HG03439 (cell line): ENCODE results near the gene PLCL1.

ENCODE experiments used
- ATAC-seq: cut with Tn5 transposase; IDR thresholded peaks from one replicate; pipeline ENCODE4 v1.9.1; 2021; ENCODE audit warnings: mild to moderate bottlenecking, moderate library complexity; ENCODE audit not compliant: unreplicated experiment

PLCL1 gene

DNA sequence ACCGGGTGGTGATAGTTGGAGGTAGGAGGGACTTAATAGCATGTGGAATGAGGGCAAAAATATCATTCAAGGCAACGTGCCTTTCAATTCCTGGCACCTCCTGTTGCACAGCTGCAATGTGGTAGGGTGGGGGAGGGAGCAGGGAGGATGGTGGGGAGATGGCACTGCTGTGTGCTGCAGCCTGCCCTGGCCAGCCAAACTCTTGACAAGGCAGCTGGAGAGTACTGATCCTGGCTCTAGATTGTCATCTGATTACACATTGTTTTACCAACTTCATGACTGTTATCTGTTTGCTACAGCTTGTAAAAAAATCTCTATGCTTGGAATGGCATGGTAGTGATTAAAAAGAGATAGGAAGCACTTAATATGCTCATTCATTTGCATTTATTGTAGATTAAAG is 47.7 kb downstream of the PLCL1 start:
- ATAC-seq = no peak

DNA sequence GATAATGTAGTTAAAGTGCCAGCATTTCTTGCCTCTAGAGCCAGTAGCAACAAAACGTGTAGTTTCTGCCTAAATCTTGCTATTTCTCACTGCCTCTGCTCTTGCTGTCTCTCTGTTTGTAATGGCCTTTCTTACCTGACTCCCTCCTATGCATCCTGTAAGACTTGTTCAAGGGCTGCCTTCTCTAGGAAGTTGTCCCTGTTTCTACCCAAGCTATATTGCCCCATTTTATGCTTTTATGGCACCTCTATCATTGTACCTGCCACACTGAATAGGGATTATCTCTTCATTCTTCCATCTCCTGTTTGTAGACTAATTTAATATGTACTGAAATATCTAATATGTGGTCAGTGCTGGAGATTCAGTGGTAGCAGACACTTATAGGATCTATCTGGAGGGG is 49.2 kb downstream of the PLCL1 start:
- ATAC-seq = no peak

DNA sequence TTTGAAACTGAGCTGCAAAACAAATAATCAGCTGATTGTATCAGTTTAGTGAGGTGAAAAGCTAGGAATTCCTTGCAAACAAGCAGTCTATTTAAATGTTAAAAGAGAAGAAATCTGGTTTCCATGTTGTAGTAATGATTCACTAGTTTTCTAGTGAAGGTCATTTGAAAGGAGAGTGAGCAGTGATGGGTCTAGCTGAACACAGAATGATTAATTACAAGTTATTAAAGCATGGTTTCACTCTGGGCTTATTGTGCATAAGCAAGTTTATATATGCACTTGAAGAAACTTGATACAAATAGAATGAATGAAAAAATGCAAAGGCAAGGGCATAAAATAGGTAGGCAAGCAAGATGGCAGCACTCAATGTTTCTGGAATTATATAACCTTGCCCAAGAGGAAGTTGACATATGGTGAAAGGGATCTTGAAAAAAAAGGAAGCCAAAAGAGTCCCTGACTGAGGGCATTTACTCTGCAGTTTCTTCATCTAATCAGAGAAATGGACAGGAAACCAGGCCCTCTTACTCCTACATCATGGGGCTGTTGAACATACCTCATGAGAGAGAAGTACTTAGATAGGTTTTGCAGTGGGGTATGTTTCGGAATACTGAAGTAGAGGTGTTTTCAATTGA is 53.2 kb downstream of the PLCL1 start:
- no peak for ATAC-seq

DNA sequence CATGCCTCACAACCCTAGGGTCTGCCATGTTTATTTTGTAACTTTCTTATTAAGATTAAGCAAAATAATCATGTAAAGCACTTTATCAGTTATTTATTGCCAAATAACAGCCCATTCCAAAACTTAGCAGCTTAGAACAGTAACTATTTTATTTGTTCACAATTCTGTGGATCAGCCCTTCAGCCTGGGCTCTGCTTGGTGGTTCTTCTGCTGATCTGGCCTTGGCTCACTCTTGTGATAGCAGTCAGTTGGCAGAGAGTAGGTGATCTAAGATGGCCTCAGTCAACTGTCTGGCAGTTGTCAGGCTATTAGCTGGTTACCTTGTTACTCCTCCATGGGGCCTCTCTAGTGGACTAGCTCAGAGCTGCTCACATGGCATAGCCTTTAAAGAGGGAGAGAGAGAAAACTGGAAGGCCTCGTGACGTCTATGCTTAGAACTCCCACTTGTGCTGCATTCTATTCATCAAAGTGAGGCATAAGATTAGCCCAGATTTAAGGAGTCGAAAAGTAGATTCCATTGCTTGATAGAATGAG is 54.3 kb downstream of the PLCL1 start:
- ATAC-seq = no peak

DNA sequence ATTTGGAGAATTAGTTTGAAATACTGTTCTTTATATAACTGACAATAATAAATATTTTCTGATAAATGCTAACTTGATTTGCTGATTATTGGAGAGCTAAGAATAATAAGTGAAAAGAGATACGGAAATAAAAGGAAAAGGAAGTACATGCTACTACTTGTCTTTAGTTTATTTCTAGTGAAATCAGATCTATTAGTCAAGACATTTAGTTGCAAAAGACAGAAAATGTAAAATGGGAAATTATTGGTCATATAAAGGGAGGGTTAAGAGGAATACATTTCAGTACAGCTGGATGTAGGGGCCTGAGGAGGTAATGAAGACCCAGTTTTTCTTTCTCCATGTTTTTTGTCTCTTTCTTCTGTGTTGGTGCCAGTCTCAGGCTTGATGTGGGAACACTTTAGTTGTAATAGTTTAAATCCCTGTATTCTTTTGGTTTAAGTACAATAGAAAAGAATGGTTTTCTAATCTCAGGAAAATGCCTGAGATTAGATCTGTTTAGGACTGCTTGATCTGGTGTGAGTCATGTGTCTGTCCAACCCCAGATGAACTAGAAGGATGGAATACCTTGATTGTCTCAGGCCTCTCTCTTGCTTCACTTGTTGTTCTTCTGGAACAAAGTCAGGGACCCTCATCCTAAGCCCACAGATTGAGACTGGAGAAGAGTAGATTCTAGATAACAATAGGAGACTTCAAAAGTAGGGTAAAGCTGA is 58.0 kb downstream of the PLCL1 start:
- ATAC-seq = no peak

DNA sequence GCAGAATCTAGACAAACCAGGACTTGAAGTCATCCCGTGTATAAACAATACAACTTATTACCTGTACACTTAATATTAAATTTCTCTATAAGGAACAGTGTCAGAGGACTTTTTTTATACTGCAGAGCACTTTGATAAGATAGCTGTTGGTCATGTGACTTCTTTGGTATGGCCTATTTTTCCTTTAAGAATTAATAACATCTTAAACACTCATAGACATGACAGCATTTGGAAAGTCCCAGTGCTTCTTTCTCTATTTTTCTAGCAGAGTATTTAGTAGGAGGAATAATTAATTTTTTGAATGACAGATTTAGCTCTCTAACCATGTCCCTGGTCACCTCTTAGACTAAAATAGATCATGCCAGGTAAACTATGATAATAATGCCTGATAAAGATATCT is 59.4 kb downstream of the PLCL1 start:
- ATAC-seq = no peak

DNA sequence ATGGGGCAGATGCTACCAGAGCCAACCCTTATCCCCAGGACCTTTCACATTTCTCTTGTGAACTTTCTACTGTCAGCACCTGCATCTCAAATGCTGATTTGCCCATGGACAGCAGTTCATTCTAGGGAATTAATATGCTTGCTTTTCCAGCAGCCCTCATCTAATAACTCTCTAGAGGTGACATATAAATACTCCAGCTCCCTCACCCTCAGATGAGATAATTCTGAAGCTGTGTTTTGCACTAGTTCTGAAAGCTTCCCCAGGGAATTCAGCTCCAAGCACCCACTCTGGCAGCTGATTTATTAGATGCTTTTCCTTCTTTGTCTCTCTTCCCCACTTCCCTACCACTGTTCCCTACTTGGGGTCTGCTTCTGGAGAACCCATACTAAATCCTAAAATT is 62.1 kb downstream of the PLCL1 start:
- ATAC-seq = no peak

DNA sequence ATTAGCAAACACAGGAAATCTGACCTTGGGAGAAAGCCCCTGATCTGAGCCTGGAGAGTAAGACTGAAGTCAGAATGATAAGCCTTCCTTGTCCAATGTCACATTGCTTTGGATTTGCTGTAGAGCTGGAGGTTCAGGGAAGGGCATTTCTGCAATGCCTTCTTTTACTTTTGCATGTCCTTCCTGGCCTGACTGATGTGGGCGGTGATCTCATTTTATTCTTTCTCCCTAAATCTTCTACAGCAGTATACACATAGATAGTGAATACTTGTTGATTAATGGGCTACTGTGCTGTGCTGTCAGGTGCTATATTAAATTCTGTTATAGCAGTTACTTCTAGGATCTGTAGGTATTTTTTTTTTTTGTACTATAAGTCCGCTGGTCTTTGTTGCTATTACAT is 62.6 kb downstream of the PLCL1 start:
- ATAC-seq = no peak

DNA sequence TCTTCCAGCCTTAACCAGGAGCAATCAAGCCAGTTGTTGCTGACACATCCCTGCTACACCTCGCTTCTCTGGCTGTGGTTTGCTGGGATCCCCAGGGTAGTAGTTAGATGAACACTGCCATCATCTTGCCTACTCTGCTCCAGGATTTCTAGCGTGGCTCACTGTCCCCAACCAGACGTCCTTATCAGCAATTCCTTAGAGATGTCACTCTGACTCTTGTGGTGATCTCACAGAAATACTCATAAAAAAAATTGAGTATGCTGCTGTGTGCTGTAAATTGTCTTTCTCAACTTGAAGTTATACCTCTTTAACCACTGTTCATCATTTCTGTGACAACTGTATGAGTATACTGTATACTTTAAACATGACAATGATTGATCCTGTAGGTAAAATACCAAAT is 63.2 kb downstream of the PLCL1 start:
- no peak for ATAC-seq

DNA sequence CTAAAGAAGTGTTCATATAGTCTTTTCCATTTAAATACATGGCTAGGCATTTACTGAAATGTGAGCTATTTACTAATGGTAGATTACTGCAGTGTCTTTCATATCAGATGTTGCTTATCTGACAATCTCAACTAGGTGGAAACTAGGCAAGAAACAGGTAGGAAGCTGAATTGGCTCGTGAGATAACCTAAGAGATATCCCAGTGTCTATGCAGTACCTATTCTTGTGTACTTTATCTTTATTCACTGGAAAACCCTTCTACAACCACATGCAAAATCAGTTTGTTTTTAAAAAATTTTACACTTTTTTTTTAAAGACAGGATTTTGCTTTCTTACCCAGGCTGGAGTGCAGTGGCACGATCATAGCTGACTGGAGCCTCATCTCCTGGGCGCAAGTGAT is 63.8 kb downstream of the PLCL1 start:
- ATAC-seq = no peak

DNA sequence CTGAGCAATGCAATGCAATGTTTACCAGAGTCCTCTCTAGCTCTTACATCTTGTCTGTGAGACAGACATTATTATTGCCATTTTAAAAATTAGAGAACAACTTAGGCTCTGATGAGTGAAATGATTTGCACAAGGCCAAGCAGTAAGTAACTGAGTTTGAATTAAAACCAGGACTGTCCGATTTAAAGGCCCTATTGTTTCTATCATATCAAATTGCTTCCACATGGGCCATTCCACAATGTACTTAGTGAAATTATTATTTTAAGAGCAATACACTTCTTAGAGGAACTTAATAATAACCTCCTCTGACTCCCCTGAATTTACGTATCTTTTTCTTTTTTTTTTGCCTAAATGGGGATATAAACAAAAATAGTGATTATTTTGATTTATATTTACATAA is 64.6 kb downstream of the PLCL1 start:
- no peak for ATAC-seq

DNA sequence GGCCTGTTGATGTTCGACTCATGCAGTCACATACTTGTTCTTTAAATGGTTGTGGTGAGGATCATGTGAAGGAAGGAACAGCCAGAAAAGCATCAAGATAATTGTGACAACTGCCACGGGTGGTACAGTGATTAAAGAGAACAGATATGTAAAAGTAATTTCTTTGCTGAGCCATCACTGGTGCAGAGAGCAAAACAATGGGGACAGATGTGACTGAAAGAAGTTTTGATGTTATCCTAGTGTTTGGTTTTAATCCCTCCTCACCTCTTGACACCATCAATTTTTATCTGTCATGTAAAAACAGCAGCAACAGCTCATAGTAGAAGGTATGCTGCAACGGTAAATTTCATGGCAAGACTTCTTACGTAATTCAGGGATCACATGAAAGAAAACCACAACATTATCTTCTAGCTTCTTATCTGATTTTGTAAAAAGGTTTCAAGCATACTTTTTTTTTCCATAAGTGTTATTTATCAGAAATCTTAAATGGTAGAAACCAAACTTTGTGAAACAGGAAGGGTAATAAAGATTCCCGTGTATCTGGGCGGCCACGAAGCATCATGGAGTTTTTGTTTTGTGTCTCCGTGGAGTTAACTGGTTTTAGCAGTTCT is 65.2 kb downstream of the PLCL1 start:
- no peak for ATAC-seq

DNA sequence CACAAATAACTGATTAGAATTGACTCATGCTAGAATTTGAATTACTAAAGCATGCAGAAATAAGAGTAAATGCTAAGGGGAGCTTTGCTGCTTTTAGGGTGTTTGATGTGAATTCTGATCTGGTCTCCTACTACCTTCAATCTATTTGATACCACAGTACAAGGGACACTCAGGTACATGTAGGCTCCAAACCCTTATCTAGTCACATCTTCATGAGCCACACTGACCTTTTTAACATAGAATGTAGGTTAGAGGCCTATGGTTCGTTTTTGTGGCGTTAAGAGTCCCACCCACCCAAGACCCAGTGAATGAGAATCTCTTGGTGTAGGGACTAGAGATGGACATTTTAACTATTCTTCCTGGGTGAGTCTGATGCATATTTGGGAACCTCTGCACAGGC is 65.7 kb downstream of the PLCL1 start:
- no peak for ATAC-seq

DNA sequence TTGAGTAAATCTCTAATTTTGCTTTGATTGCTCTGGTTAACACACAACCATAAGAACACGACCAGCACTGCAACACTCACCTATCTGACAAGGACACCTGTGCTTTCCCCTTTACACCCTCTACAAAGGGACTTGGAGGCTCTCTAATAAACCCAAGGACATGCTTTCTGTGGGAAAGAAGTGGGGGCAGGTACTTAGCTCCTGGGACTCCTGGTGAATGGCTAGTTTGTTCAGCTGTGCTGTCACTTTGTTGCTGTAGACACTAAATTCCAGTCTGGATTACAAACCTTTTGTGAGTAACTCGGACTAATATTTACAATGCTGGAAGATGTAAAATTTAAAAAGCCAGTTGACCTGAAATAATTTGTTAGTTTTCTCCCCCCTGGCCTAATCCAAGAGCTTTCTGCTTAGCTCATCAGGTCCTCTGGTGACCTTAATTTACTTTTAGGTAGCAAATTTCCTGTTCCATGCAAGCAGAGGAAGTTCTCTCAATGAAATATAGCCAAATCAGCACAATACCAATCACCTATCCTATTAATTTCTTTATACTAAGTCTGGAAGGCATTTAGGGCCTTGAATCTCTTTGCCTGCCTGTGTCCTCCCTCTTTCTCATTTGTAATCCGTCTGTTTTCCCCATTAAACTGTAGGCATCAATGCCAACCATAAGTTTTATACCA is 67.5 kb downstream of the PLCL1 start:
- no peak for ATAC-seq

DNA sequence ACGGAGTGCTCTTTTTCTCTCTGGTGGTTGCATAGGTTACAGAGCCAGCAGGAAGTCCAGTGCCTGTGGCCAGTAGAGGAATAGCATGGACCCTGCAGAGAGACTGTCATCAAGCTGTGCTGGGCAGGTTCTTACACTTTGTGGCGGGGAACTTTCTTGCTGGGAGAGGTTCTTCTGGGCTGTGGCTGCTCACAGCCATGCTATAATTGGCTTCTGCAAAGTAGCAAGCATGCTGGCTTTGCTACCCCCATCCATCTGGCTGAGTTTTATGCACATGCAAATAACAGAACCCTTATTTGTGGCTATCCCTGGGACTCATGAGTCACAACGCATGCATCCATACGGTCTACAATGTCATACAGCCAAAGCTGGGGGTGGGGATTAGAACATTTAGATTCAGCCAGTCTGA is 68.9 kb downstream of the PLCL1 start:
- ATAC-seq = no peak

DNA sequence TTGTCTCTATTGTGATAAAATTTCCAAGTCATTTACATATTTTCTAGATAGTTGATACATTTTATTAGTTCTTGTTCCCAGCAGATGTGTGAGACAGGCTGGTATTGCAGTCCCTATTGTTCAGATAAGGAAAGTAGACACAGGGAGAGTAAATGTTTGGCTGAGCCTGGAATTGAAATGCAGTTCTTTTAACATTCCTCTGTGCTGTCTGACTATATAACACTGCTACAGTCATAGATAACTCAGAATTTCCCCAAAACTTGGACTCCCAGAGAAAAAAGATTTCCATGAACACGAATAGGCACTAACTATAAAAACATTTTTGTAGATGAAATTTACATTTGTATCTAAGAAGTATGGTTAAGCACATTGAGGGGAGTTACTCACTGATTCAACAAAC is 71.4 kb downstream of the PLCL1 start:
- no peak for ATAC-seq

DNA sequence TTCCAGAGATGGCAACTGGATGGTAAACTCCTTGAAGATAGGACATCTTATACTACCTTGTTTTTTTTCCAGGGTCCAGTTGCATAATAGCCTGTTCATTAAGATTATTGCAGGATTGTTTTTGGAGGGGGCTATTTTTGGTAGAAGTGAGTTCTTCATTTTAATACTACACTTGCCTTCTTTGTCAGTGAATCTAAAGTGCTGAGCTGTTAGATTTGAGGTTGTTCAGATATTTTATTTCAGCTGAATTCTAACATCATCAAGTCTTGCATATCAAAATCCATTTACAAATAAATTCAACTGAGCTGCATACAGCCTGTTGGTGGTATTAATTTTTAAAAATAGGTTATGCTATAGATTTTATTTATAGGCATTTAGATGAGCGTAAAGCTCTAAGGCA is 72.1 kb downstream of the PLCL1 start:
- no peak for ATAC-seq

DNA sequence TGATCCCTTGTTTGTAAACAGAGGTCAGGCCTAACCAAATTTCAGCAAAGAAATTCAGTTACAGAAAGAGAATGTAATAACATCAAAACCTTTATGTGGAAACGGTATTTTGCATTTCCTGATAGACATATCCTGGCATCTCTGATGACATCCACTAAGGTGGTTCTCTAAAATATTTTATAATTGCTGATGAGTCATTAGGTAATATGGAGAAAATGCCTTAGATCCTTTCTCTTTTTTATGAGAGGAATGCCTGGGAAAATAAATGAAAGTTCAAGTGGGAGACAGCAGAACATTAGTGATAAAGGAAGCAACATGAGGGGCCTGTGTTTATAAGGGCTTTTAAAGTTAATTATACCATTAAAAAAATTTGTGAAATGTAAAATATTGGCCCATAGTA is 72.6 kb downstream of the PLCL1 start:
- no peak for ATAC-seq

DNA sequence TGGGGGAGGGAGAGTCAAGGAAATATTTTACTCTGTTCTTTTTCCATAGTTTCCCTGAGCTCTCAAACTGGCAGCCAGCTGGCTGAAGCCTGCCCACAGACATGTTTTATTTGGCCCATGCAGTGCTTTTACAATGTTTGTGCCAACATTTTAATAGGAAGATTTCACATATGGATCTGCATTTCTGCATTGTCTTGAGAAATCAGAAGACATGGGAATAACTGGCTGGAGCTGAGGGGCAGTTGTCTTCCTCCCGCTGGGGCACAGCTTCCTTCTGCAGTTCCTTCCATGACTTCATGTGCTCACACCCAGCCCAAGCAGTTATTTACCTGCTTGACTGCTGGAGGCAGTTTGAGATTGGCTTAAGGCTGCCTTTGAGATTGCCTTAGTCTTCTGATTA is 74.4 kb downstream of the PLCL1 start:
- ATAC-seq = no peak

DNA sequence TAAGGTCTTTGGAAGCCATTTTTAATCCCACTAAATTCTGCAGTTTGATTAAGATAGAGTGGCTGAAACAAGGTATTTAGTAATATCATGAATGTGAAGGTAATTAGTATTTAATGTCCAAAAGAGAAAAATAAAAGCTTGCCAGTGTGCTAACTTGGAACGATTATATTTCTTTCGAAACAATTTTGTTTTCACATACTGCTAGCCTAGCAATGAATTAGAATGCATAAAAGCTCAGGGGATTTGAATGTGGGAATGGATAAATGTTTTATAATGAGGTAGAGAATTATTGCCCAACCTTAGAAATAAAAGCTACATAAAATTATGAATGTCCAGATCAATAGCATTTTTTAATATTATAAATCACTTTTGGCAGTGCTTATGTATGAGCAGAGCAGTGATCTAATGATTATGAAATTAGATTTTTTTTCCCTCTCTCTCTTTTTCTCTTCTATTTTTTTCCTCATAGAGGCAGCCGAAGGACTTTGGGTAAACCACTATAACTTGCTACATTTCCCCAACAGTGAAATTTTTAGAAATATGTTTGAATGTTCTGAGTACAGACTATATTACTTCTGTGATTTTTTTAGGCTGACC is 75.5 kb downstream of the PLCL1 start:
- ATAC-seq = no peak

DNA sequence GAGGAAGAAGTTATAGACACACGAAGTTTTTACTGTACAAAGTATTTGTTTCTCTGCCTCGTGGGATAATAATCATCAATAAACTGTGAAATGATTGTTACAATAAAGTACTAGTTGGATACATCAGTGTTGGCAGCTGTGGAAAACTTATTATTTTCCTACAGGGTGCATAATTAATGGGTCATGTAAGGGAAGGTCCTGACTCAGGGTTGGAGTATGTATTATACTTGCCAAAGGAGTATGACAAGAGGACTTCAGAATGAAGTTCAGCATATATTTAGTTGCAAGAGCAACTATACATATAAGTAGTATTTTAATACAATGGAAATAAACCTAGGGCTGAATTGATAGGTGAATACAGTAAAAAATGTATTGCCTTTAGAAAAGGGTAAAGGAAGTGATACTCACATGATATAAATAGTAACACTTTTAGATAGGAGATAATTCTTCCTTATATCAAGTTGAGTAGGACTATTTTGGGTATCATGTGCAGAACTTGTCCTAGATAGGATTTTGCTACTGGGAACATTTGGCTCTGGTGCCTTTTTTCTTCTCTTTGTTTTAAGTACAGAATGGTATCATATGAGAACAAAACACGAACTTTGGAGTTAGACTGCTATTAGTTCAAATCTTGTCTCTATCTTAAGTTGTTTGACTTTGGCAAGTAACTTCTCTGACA is 79.1 kb downstream of the PLCL1 start:
- no peak for ATAC-seq
